SU-DHL-6 (cell line): ENCODE measurements around the gene THSD8.

Experiments
- H2AFZ ChIP-seq: fragments of 200-600 bp; sonication (generic); 2 replicates; pipeline ENCODE4 v1.6.1; 2014; ENCODE audit warnings: low read depth, mild to moderate bottlenecking, moderate library complexity, mixed read lengths, antibody characterized with exemption, low read length; ENCODE audit not compliant: severe bottlenecking
- H3F3A ChIP-seq: fragments of 200-600 bp; shearing (Covaris generic); 2 replicates; pipeline ENCODE4 v1.6.0; 2016; ENCODE audit warnings: antibody characterized with exemption, mild to moderate bottlenecking; ENCODE audit not compliant: insufficient read depth
- H3K27ac ChIP-seq: fragments of 200-600 bp; sonication (generic); 2 replicates; pipeline ENCODE4 v1.5.1; 2016; ENCODE audit warnings: low read depth, mild to moderate bottlenecking, low read length, moderate library complexity, mixed read lengths
- H3K27me3 ChIP-seq: fragments of 200-600 bp; sonication (generic), shearing (Covaris generic); 2 replicates; pipeline ENCODE4 v1.6.0; 2014; ENCODE audit warnings: mild to moderate bottlenecking, low read length
- H3K36me3 ChIP-seq: fragments of 200-600 bp; sonication (generic); 2 replicates; pipeline ENCODE4 v1.6.1; 2014; ENCODE audit warnings: mild to moderate bottlenecking, low read length, mixed read lengths
- H3K4me2 ChIP-seq: fragments of 300-600, 200-600 bp; shearing (Covaris generic), sonication (generic); 2 replicates; pipeline ENCODE4 v1.6.0; 2014; ENCODE audit warnings: low read length, low read depth, mild to moderate bottlenecking; ENCODE audit not compliant: poor library complexity, severe bottlenecking
- H3K4me3 ChIP-seq: fragments of 200-600 bp; sonication (generic); 2 replicates; pipeline ENCODE4 v1.5.1; 2014; ENCODE audit warnings: antibody characterized with exemption, low read length, mild to moderate bottlenecking, mixed read lengths; ENCODE audit not compliant: insufficient read depth, poor library complexity, severe bottlenecking
- H3K79me2 ChIP-seq: fragments of 200-600 bp; sonication (generic); 2 replicates; pipeline ENCODE4 v1.6.1; 2014; ENCODE audit warnings: mild to moderate bottlenecking, low read length, moderate library complexity; ENCODE audit not compliant: insufficient read depth
- H3K9ac ChIP-seq: fragments of 200-600 bp; sonication (generic); 2 replicates; pipeline ENCODE4 v1.7.0; 2014; ENCODE audit warnings: mild to moderate bottlenecking, low read length
- H3K9me2 ChIP-seq: fragments of 200-600 bp; sonication (generic); replicated peaks from 2 replicates; pipeline ENCODE4 v1.6.1; 2014; ENCODE audit warnings: low read length; ENCODE audit not compliant: insufficient read depth
- H3K9me3 ChIP-seq: fragments of 200-600 bp; sonication (generic); 2 replicates; pipeline ENCODE4 v1.6.1; 2014; ENCODE audit warnings: low read length, mixed read lengths; ENCODE audit not compliant: insufficient read depth
- H4K20me1 ChIP-seq: fragments of 200-600 bp; sonication (generic); 2 replicates; pipeline ENCODE4 v1.6.1; 2014; ENCODE audit warnings: low read depth, mild to moderate bottlenecking, antibody characterized with exemption, low read length, moderate library complexity, mixed read lengths
- EZH2phosphoT487 ChIP-seq: fragments of 200-600 bp; sonication (generic), shearing (Covaris generic); conservative IDR thresholded peaks from 2 replicates; pipeline ENCODE4 v1.6.1; 2018; ENCODE audit warnings: mild to moderate bottlenecking, antibody characterized with exemption, low read length, moderate library complexity, mixed read lengths
- TF ChIP-seq, protein P1 (sequence below): fragments of 200-600 bp; sonication (generic); IDR thresholded peaks from one replicate; pipeline ENCODE4 v1.5.1; 2017; ENCODE audit warnings: antibody characterized with exemption, mild to moderate bottlenecking, low read length, moderate library complexity; ENCODE audit not compliant: insufficient read depth, poor library complexity, severe bottlenecking

The THSD8 gene

DNA sequence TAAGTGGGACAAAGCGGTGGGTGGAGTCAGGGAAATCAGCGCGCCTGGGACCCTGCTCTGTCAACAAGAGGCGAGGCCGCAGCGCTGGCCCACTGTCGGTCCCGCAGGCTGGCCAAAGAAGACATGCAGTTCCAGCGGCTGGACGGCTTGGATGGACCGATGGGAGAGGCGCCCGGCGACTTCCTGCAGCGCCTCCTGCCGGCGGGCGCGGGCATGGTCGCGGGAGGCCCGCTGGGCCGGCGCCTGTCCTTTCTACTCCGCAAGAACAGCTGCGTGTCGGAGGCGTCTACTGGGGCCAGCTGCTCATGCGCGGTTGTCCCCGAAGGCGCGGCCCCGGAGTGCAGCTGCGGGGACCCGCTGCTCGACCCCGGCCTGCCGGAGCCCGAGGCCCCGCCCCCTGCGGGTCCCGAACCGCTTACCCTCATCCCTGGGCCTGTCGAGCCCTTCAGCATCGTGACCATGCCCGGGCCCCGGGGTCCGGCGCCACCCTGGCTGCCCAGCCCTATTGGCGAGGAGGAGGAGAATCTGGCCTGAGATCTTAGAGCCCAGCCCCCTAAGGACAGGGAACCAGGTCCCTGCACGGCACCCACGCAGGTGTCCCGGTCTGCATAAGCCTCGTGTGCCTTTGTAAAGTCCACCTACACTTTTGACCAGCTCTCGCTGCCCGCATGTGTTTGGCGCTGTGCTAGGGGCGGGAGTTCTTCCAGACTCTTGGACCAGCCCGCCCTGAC is 44.2 kb upstream of the THSD8 start:
- Histone ChIP-seq H3K9me2 (no peaks in the 10 kb centered on the region), H2AFZ (no peak overlapping the region), H4K20me1 (no peaks in the 10 kb centered on the region), H3K4me2 (peak overlapping the region; percentile 29), H3K4me3 (no peak overlapping the region), H3K27ac (no peak overlapping the region), H3K9me3 (no peaks in the 10 kb centered on the region), H3K9ac (no peak overlapping the region), H3K27me3 (no peaks in the 10 kb centered on the region), H3F3A (no peaks in the 10 kb centered on the region), H3K79me2 (no peaks in the 10 kb centered on the region), H3K36me3 (no peaks in the 10 kb centered on the region)
- no peak for TF ChIP-seq EZH2phosphoT487
- TF ChIP-seq, protein P1, sequence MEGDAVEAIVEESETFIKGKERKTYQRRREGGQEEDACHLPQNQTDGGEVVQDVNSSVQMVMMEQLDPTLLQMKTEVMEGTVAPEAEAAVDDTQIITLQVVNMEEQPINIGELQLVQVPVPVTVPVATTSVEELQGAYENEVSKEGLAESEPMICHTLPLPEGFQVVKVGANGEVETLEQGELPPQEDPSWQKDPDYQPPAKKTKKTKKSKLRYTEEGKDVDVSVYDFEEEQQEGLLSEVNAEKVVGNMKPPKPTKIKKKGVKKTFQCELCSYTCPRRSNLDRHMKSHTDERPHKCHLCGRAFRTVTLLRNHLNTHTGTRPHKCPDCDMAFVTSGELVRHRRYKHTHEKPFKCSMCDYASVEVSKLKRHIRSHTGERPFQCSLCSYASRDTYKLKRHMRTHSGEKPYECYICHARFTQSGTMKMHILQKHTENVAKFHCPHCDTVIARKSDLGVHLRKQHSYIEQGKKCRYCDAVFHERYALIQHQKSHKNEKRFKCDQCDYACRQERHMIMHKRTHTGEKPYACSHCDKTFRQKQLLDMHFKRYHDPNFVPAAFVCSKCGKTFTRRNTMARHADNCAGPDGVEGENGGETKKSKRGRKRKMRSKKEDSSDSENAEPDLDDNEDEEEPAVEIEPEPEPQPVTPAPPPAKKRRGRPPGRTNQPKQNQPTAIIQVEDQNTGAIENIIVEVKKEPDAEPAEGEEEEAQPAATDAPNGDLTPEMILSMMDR: peak; percentile 87

DNA sequence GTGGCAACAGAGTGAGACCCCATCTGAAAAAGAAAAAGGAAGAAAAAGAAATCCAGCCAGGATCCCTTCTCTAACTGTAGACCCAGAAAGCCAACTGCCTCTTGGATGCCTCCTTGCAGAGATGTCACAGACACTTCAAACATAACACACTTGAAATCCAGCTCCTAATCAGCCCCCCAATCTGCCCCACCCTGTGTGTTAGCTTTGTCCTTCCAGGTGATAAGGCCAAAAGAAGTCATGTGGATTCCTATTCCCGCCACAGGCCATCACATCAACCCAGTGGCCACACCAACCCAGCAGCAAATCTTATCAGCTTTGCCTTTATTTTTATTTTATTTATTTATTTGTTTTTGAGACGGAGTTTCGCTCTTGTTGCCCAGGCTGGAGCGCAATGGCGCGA is 42.2 kb upstream of the THSD8 start:
- no peaks in the 10 kb centered on the region for H3F3A ChIP-seq

DNA sequence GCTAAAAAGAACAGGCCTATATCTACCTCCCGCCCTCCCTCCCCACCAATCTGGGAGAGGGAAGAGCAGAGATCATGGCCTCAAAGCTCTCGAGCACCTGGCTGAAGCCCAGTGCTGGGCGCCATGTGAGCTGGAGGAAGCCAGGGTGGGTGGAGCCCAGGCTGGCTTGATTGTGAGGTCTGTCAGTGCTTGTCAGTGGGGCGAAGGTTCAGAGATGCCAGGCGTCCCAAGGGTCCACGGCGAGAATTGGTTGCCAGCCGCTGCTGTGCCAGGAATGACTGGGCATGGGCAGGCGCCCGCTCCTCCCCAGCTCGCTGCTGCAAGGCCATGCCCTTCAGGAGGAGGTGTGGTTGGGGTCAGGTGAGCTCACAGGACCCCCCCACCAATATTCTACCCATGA is 38.8 kb upstream of the THSD8 start:
- no peak overlapping the region for H3K4me2 ChIP-seq
- no peaks in the 10 kb centered on the region for H3K36me3 ChIP-seq
- no peaks in the 10 kb centered on the region for H3K9me3 ChIP-seq
- H3K9ac ChIP-seq: no peak overlapping the region
- H4K20me1 ChIP-seq: no peaks in the 10 kb centered on the region
- no peaks in the 10 kb centered on the region for H3K9me2 ChIP-seq
- H3K79me2 ChIP-seq: no peaks in the 10 kb centered on the region
- H3K27me3 ChIP-seq: no peaks in the 10 kb centered on the region
- no peak overlapping the region for H3K4me3 ChIP-seq
- H2AFZ ChIP-seq: no peak overlapping the region
- TF ChIP-seq, protein P1: no peak
- TF ChIP-seq EZH2phosphoT487: no peak
- H3F3A ChIP-seq: no peaks in the 10 kb centered on the region
- H3K27ac ChIP-seq: no peak overlapping the region

More for the DNA sequence above, 42.2 kb upstream of the THSD8 start:
- no peak for TF ChIP-seq EZH2phosphoT487
- TF ChIP-seq, protein P1: no peak
- Histone ChIP-seq H3K79me2 (no peaks in the 10 kb centered on the region), H2AFZ (no peak overlapping the region), H3K36me3 (no peaks in the 10 kb centered on the region), H3K4me3 (no peak overlapping the region), H3K27me3 (no peaks in the 10 kb centered on the region), H3K9ac (no peak overlapping the region), H4K20me1 (no peaks in the 10 kb centered on the region), H3K27ac (no peak overlapping the region), H3K4me2 (no peak overlapping the region), H3K9me2 (no peaks in the 10 kb centered on the region), H3K9me3 (no peaks in the 10 kb centered on the region)
